ENCODE data around the gene B4GALT3. TPM values are rescaled to one million over a fixed set of nuclear protein-coding genes. Genes with fewer than 3 reads are reported as not detected.

B4GALT3 gene
- total and polyA plus RNA-seq, 9 of the 15 experiments (the other 6 are each of a cell fraction or from before 2014, with no cell fraction given), result 31.2 to 103 (median 46.1) TPM

- TF ChIP-seq ZNF668 (CRISPR knock-in tag; IDR thresholded peaks at IDR 0.05), result no peak
- no peak for TF ChIP-seq SNRNP70 (optimal IDR thresholded peaks at IDR 0.05; ENCODE audit: low read depth, low read length)
- TF ChIP-seq RAD21 (CRISPR knock-in tag; conservative IDR thresholded peaks at IDR 0.05 in 1 of 2, IDR thresholded peaks at IDR 0.05 in 1 of 2), result peak in 1 of 2 experiments; percentile 20; a peak in 1 of 4 replicates
- no peak for TF ChIP-seq ZNF507 (tag; conservative IDR thresholded peaks at IDR 0.05)
- no peak for TF ChIP-seq PHTF2 (CRISPR knock-in tag; IDR thresholded peaks at IDR 0.05)
- no peak for TF ChIP-seq CREBBP (IDR thresholded peaks at IDR 0.05; ENCODE audit: low read depth, low read length)
- peak; percentile 34 for TF ChIP-seq HNRNPLL (IDR thresholded peaks at IDR 0.05; ENCODE audit: low read depth, low read length, poor library complexity, severe bottlenecking)
- no peak for TF ChIP-seq KLF13 (tag; IDR thresholded peaks at IDR 0.05; ENCODE audit: borderline replicate concordance, low read depth)
- TF ChIP-seq NCOA1 (IDR thresholded peaks at IDR 0.05; ENCODE audit: low read depth), result no peak
- TF ChIP-seq, protein P1, sequence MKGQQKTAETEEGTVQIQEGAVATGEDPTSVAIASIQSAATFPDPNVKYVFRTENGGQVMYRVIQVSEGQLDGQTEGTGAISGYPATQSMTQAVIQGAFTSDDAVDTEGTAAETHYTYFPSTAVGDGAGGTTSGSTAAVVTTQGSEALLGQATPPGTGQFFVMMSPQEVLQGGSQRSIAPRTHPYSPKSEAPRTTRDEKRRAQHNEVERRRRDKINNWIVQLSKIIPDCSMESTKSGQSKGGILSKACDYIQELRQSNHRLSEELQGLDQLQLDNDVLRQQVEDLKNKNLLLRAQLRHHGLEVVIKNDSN (CRISPR knock-in tag; IDR thresholded peaks at IDR 0.05), result no peak
- TF ChIP-seq ETS2 (tag; IDR thresholded peaks at IDR 0.05; ENCODE audit: borderline replicate concordance, poor library complexity, severe bottlenecking), result no peak
- TF ChIP-seq ZNF436 (CRISPR knock-in tag; IDR thresholded peaks at IDR 0.05), result no peak
- no peak for TF ChIP-seq ZNF124 (CRISPR knock-in tag; IDR thresholded peaks at IDR 0.05)
- TF ChIP-seq CBX1 (IDR thresholded peaks at IDR 0.05; ENCODE audit: low read depth), result no peak
- TF ChIP-seq GABPB1 (CRISPR knock-in tag; IDR thresholded peaks at IDR 0.05), result peak; percentile 95
- no peak for TF ChIP-seq CBX5 (IDR thresholded peaks at IDR 0.05; ENCODE audit: borderline replicate concordance, low read depth)
- TF ChIP-seq RBFOX2 (IDR thresholded peaks at IDR 0.05; ENCODE audit: low read depth, low read length), result peak; percentile 96
- no peak for TF ChIP-seq RBM22 (IDR thresholded peaks at IDR 0.05; ENCODE audit: low read depth, low read length, poor library complexity, severe bottlenecking)
- no peak for TF ChIP-seq BDP1 (IDR thresholded peaks at IDR 0.05; ENCODE audit: insufficient read depth, insufficient read length)
- no peak for TF ChIP-seq PTRF (tag; IDR thresholded peaks at IDR 0.05)
- TF ChIP-seq HDAC3 (IDR thresholded peaks at IDR 0.05; ENCODE audit: borderline replicate concordance, partially characterized antibody), result no peak
- TF ChIP-seq, protein P2, sequence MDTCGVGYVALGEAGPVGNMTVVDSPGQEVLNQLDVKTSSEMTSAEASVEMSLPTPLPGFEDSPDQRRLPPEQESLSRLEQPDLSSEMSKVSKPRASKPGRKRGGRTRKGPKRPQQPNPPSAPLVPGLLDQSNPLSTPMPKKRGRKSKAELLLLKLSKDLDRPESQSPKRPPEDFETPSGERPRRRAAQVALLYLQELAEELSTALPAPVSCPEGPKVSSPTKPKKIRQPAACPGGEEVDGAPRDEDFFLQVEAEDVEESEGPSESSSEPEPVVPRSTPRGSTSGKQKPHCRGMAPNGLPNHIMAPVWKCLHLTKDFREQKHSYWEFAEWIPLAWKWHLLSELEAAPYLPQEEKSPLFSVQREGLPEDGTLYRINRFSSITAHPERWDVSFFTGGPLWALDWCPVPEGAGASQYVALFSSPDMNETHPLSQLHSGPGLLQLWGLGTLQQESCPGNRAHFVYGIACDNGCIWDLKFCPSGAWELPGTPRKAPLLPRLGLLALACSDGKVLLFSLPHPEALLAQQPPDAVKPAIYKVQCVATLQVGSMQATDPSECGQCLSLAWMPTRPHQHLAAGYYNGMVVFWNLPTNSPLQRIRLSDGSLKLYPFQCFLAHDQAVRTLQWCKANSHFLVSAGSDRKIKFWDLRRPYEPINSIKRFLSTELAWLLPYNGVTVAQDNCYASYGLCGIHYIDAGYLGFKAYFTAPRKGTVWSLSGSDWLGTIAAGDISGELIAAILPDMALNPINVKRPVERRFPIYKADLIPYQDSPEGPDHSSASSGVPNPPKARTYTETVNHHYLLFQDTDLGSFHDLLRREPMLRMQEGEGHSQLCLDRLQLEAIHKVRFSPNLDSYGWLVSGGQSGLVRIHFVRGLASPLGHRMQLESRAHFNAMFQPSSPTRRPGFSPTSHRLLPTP (IDR thresholded peaks at IDR 0.05; ENCODE audit: borderline replicate concordance, extremely low read depth, insufficient read length), result no peak
- TF ChIP-seq DACH1 (IDR thresholded peaks at IDR 0.05; ENCODE audit: partially characterized antibody), result no peak
- TF ChIP-seq ZC3H4 (CRISPR knock-in tag; IDR thresholded peaks at IDR 0.05; ENCODE audit: borderline replicate concordance), result no peak
- no peak for TF ChIP-seq ZNF589 (CRISPR knock-in tag; IDR thresholded peaks at IDR 0.05; ENCODE audit: low read depth)
Measured at GRCh38 chr1:161201836-161202712, 24.8 kb upstream of the B4GALT3 start, which contains the start of gene NDUFS2 (continued).

All from K562 (cell line).